ENCODE results near the gene CDV3.

CDV3 gene

GRCh38 chr3:133593243-133593642, 19.8 kb downstream of the CDV3 start (continued):
- no peak for TF ChIP-seq PRDM10 (tag by site-specific recombination; IDR thresholded peaks at IDR 0.05)
- no peak for TF ChIP-seq TRIM28 (IDR thresholded peaks at IDR 0.05; ENCODE audit: borderline replicate concordance, low read length)
- TF ChIP-seq ZNF354C (tag by site-specific recombination; IDR thresholded peaks at IDR 0.05; ENCODE audit: borderline replicate concordance, low read depth): no peak
- TF ChIP-seq, protein P1, sequence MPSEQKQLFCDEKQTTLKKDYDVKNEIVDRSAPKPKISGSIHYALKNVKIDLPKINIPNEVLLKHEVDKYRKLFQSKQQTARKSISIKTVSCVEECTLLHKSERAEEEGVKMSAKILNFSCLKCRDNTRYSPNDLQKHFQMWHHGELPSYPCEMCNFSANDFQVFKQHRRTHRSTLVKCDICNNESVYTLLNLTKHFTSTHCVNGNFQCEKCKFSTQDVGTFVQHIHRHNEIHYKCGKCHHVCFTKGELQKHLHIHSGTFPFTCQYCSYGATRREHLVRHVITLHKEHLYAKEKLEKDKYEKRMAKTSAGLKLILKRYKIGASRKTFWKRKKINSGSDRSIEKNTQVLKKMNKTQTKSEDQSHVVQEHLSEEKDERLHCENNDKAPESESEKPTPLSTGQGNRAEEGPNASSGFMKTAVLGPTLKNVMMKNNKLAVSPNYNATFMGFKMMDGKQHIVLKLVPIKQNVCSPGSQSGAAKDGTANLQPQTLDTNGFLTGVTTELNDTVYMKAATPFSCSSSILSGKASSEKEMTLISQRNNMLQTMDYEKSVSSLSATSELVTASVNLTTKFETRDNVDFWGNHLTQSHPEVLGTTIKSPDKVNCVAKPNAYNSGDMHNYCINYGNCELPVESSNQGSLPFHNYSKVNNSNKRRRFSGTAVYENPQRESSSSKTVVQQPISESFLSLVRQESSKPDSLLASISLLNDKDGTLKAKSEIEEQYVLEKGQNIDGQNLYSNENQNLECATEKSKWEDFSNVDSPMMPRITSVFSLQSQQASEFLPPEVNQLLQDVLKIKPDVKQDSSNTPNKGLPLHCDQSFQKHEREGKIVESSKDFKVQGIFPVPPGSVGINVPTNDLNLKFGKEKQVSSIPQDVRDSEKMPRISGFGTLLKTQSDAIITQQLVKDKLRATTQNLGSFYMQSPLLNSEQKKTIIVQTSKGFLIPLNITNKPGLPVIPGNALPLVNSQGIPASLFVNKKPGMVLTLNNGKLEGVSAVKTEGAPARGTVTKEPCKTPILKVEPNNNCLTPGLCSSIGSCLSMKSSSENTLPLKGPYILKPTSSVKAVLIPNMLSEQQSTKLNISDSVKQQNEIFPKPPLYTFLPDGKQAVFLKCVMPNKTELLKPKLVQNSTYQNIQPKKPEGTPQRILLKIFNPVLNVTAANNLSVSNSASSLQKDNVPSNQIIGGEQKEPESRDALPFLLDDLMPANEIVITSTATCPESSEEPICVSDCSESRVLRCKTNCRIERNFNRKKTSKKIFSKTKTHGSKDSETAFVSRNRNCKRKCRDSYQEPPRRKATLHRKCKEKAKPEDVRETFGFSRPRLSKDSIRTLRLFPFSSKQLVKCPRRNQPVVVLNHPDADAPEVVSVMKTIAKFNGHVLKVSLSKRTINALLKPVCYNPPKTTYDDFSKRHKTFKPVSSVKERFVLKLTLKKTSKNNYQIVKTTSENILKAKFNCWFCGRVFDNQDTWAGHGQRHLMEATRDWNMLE (tag by site-specific recombination; conservative IDR thresholded peaks at IDR 0.05; ENCODE audit: low read depth): no peak
- TF ChIP-seq ZNF112 (tag by site-specific recombination; IDR thresholded peaks at IDR 0.05): no peak
- TF ChIP-seq SP3 (tag by site-specific recombination; IDR thresholded peaks at IDR 0.05): no peak
- TF ChIP-seq ZNF19 (tag by site-specific recombination; IDR thresholded peaks at IDR 0.05; ENCODE audit: low read depth): no peak
- TF ChIP-seq ZNF391 (tag by site-specific recombination; IDR thresholded peaks at IDR 0.05; ENCODE audit: borderline replicate concordance, low read depth): no peak
- no peak for TF ChIP-seq ZNF549 (tag by site-specific recombination; IDR thresholded peaks at IDR 0.05)

- Histone ChIP-seq H3K27ac (ENCODE audit: extremely low read depth, low read depth, low read length) (no peak overlapping the region), H3K9me3 (ENCODE audit: control insufficient read depth, insufficient read depth, low read depth, low read length) (no peaks in the 10 kb centered on the region), H3K4me3 (ENCODE audit: low read depth, low read length) (no peak overlapping the region), H3K4me1 (ENCODE audit: control insufficient read depth, insufficient read depth, low read length) (no peaks in the 10 kb centered on the region), H3K36me3 (ENCODE audit: control insufficient read depth in 2 of 2, insufficient read depth in 1 of 2, low read length in 2 of 2) (peaks cover 0 to 10% of the 10 kb centered on the region in 2 experiments; a peak in 2 of 3 replicates)
- TF ChIP-seq EGR2 (tag by site-specific recombination; IDR thresholded peaks at IDR 0.05; ENCODE audit: low read depth): peak; percentile 24; the same call in 1 of the 2 replicates
- 0 out of 2 replicates have a peak, but pooled peaks have one; percentile 23 for TF ChIP-seq ZFHX2 (tag by site-specific recombination; conservative IDR thresholded peaks at IDR 0.05)
- TF ChIP-seq ZNF174 (tag by site-specific recombination; IDR thresholded peaks at IDR 0.05): no peak
- ChIA-PET POLR2A (interaction anchor here (1.4 kb wide), 1 partner anchor 10 kb away, joined by 3 read pairs; no protein-coding TSS in a partner anchor), CTCF (no interaction called here)
Observed at GRCh38 chr3:133595341-133595740, 21.9 kb downstream of the CDV3 start.

DNA sequence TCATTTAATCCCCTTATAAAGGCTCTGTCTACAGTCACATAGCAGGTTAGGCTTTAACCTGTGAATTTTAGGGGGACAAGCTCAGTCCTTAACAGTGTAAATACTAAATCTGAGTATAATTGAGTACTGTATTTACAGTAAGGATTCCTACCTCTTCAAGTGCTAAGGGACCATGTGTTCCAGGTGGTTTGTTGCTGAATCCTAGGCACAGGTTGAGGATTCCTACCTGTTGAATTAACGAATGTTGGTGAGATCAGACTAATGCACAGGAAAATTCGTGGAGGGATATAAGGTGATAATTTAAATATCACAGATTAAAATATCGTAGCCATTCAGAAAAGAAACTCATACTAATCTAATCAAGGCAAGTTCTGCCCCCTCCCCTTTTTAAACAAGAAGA, 24.9 kb downstream of the CDV3 start:
- ChIA-PET CTCF (no interaction called here), POLR2A (no interaction called here)
- Histone ChIP-seq H3K36me3 (ENCODE audit: control insufficient read depth in 2 of 2, insufficient read depth in 1 of 2, low read length in 2 of 2) (peaks cover under 1 to 33% of the 10 kb centered on the region in 2 experiments; a peak in 2 of 3 replicates), H3K27ac (ENCODE audit: extremely low read depth, low read depth, low read length) (no peak overlapping the region), H3K4me3 (ENCODE audit: low read depth, low read length) (no peak overlapping the region), H3K9me3 (ENCODE audit: control insufficient read depth, insufficient read depth, low read depth, low read length) (no peaks in the 10 kb centered on the region), H3K4me1 (ENCODE audit: control insufficient read depth, insufficient read depth, low read length) (no peaks in the 10 kb centered on the region)
- no peak for TF ChIP-seq ZNF266 (tag by site-specific recombination; IDR thresholded peaks at IDR 0.05; ENCODE audit: low read depth)
- peak; percentile 57; the same call in 1 of the 2 replicates for TF ChIP-seq SCRT1 (tag by site-specific recombination; IDR thresholded peaks at IDR 0.05; ENCODE audit: borderline replicate concordance)
- TF ChIP-seq SCRT2 (tag by site-specific recombination; IDR thresholded peaks at IDR 0.05): peak; percentile 69

Measured in HEK293 (cell line).